ENCODE measurements around the gene HDAC10. TPM values are rescaled to one million over a fixed set of nuclear protein-coding genes. Genes with fewer than 3 reads are reported as not detected.

HDAC10 gene
- total RNA-seq, 1 experiment from 2014 or later: 71.3 TPM

DNA sequence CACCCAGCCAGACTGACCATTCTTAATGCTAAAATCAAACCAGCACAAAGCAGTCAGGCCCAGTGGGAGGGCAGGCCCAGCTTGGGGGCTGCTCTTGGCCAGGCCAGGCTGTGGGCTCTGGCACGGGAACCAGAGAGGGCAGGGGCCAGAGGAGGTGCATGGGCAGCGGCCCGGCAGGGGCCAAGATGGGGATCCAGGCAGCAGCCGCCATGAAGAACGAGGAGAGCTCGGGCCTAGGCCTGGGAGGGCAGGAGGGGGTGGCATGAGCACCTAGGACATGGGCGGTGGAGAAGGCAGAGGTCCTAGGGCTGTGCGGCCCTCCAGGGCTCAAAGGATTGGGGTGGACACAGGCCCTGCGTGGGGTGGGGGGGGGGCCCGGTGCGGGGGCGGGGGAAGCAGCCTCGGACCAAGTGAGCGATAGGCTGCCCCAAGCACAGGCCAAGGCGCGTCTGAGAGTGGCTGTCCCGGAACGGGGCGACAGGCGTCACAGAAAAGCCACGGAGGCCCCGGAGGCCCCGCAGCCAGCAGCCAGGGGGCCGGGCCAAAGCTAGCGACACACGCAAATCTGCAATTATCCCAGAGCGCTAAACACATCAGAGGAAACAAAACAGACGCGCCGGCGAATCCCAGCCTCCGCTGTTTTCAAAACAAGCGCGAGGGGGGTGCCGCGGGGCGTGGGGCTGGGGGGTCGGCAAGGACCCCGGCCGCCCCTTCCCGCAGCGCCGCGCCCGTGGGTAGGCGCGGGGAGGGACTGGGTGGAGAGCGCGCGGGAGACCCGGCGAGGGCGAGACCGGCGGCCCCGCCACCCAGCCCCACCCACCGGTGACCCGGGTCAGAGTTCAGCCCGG, 48.1 kb upstream of the HDAC10 start:
- Histone ChIP-seq H3K4me3 (ENCODE audit: low read depth in 2 of 2, low read length in 2 of 2) (peak overlapping the region; percentile 30 to 31), H3K9me3 (ENCODE audit: control insufficient read depth, insufficient read depth, low read depth, low read length) (no peaks in the 10 kb centered on the region), H3K27ac (ENCODE audit: low read length) (peak overlapping the region; percentile 70), H3K4me1 (ENCODE audit: control insufficient read depth, insufficient read depth, low read length) (peaks cover 78% of the 10 kb centered on the region), H3K36me3 (ENCODE audit: control insufficient read depth, insufficient read depth, low read length) (no peaks in the 10 kb centered on the region), H3K27me3 (ENCODE audit: control insufficient read depth, insufficient read depth, low read length) (no peaks in the 10 kb centered on the region)
- CTCF ChIA-PET: no interaction called here
- in situ Hi-C loops (cut with HindIII; ENCODE audit: low pct_unique_long_range_greater_than_20kb, low sequenced_read_pairs): no loop called here
- 0 out of 2 replicates have a peak, but pooled peaks have one; percentile 5 for ATAC-seq
- BruUV-seq (replicated peaks): no TSS peak
- intact Hi-C loops (cut with micrococcal nuclease; ENCODE audit: unreplicated experiment): no loop called here
- no peak for DNase-seq (ENCODE audit: low read depth, low spot score)
- POLR2A ChIA-PET: no interaction called here
- TF ChIP-seq SIN3A (IDR thresholded peaks at IDR 0.05; ENCODE audit: borderline replicate concordance, insufficient read depth, low read depth, low read length): no peak
- no peak for TF ChIP-seq TCF7L2 (IDR thresholded peaks at IDR 0.05; ENCODE audit: low read depth, low read length)

- intact Hi-C loops (cut with micrococcal nuclease; ENCODE audit: unreplicated experiment): no loop called here
- H3K4me3 ChIP-seq (ENCODE audit: low read depth in 2 of 2, low read length in 2 of 2): no peak overlapping the region
- in situ Hi-C loops (cut with HindIII; ENCODE audit: low pct_unique_long_range_greater_than_20kb, low sequenced_read_pairs): no loop called here
- TF ChIP-seq SIN3A (IDR thresholded peaks at IDR 0.05; ENCODE audit: borderline replicate concordance, insufficient read depth, low read depth, low read length) (no peak), TCF7L2 (IDR thresholded peaks at IDR 0.05; ENCODE audit: low read depth, low read length) (no peak), POLR2AphosphoS5 (IDR thresholded peaks at IDR 0.05; ENCODE audit: low read depth, low read length) (no peak)
- TF ChIP-seq, protein P1, sequence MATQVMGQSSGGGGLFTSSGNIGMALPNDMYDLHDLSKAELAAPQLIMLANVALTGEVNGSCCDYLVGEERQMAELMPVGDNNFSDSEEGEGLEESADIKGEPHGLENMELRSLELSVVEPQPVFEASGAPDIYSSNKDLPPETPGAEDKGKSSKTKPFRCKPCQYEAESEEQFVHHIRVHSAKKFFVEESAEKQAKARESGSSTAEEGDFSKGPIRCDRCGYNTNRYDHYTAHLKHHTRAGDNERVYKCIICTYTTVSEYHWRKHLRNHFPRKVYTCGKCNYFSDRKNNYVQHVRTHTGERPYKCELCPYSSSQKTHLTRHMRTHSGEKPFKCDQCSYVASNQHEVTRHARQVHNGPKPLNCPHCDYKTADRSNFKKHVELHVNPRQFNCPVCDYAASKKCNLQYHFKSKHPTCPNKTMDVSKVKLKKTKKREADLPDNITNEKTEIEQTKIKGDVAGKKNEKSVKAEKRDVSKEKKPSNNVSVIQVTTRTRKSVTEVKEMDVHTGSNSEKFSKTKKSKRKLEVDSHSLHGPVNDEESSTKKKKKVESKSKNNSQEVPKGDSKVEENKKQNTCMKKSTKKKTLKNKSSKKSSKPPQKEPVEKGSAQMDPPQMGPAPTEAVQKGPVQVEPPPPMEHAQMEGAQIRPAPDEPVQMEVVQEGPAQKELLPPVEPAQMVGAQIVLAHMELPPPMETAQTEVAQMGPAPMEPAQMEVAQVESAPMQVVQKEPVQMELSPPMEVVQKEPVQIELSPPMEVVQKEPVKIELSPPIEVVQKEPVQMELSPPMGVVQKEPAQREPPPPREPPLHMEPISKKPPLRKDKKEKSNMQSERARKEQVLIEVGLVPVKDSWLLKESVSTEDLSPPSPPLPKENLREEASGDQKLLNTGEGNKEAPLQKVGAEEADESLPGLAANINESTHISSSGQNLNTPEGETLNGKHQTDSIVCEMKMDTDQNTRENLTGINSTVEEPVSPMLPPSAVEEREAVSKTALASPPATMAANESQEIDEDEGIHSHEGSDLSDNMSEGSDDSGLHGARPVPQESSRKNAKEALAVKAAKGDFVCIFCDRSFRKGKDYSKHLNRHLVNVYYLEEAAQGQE (IDR thresholded peaks at IDR 0.05; ENCODE audit: insufficient read depth in 1 of 2, low read depth in 2 of 2, low read length in 1 of 2): no peak
- TF ChIP-seq, protein P2, sequence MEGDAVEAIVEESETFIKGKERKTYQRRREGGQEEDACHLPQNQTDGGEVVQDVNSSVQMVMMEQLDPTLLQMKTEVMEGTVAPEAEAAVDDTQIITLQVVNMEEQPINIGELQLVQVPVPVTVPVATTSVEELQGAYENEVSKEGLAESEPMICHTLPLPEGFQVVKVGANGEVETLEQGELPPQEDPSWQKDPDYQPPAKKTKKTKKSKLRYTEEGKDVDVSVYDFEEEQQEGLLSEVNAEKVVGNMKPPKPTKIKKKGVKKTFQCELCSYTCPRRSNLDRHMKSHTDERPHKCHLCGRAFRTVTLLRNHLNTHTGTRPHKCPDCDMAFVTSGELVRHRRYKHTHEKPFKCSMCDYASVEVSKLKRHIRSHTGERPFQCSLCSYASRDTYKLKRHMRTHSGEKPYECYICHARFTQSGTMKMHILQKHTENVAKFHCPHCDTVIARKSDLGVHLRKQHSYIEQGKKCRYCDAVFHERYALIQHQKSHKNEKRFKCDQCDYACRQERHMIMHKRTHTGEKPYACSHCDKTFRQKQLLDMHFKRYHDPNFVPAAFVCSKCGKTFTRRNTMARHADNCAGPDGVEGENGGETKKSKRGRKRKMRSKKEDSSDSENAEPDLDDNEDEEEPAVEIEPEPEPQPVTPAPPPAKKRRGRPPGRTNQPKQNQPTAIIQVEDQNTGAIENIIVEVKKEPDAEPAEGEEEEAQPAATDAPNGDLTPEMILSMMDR (IDR thresholded peaks at IDR 0.05): no peak
- no peaks in the 10 kb centered on the region for H3K27me3 ChIP-seq (ENCODE audit: control insufficient read depth, insufficient read depth, low read length)
- H3K9me3 ChIP-seq (ENCODE audit: control insufficient read depth, insufficient read depth, low read depth, low read length): no peaks in the 10 kb centered on the region
- no peak for DNase-seq (ENCODE audit: low read depth, low spot score)
- BruUV-seq (replicated peaks): no TSS peak
- ATAC-seq: no peak
- CTCF ChIA-PET: no interaction called here
- H3K36me3 ChIP-seq (ENCODE audit: control insufficient read depth, insufficient read depth, low read length): no peaks in the 10 kb centered on the region
- H3K4me1 ChIP-seq (ENCODE audit: control insufficient read depth, insufficient read depth, low read length): peaks cover 74% of the 10 kb centered on the region
- H3K27ac ChIP-seq (ENCODE audit: low read length): peak overlapping the region; percentile 70
- POLR2A ChIA-PET: no interaction called here
Observed at GRCh38 chr22:50298266-50298637, 47.2 kb upstream of the HDAC10 start.
